HG02588 (cell line): ENCODE data around the gene MAPKAPK2.
"Not testable (repeated sequence)": the region's sequence is repeated elsewhere in the genome, so short reads cannot be mapped to it uniquely, and the experiment has no call there.

Experiments
- ATAC-seq: cut with Tn5 transposase; IDR thresholded peaks from one replicate; pipeline ENCODE4 v1.9.1; 2021; ENCODE audit warnings: mild to moderate bottlenecking, moderate library complexity; ENCODE audit not compliant: unreplicated experiment

The MAPKAPK2 gene

DNA sequence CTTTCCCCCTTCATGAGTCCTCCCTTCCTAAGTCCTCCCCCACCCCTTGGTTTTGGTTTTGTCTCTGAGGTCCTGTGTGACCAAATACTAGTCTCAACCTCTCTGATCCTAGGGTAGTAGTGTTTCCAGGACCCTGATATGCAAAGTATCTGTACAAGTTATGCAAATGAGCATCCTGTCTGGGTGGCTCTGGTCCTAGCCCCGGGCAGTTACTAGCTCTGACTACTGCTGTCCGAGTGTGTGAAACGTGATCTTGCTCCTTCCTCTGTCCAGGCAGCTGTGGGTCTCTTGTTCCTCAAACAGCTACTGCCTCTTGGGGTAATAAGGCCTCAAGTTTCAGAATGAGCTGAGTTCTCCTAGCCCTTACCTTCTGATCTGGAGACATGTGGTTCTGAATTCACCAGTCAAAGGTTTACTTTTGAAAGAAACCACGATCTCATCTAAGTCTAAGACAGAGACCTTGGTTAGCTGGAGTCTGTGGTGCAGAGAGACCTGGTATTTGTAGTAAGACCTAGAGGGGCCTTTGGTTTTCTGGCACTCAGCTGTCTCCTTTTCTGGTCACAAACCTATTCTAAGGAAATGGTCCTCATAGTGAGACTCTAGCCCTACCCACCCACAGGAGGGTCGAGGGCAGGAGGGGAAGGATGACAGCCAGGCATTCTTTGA lies 54.8 kb downstream of the MAPKAPK2 start:
- peak; percentile 84 for ATAC-seq

- ATAC-seq: no peak
These were observed 56.5 kb downstream of the MAPKAPK2 start for GRCh38 chr1:206741142-206741701.

- no peak for ATAC-seq
These were observed 58.1 kb downstream of the MAPKAPK2 start for GRCh38 chr1:206742719-206743383.

GRCh38 chr1:206744683-206745082 lies 60.0 kb downstream of the MAPKAPK2 start:
- no peak for ATAC-seq

DNA sequence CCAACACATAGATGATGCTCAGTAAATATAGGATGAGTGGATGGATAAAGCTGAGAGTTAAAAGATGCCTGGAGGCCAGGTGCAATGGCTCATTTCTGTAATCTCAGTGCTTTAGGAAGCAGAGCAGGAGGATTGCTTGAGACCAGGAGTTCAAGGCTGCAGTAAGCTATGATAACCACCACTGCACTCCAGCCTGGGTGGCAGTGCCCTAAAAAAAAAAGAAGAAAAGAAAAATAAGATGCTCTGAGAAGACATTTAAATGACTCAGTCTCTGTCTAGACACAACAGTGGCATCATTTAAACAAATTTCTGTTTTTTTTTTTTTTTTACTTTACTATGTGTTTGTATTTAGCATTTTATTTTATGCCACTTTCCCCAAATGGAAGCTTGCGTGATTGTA lies 60.6 kb downstream of the MAPKAPK2 start:
- ATAC-seq: no peak

DNA sequence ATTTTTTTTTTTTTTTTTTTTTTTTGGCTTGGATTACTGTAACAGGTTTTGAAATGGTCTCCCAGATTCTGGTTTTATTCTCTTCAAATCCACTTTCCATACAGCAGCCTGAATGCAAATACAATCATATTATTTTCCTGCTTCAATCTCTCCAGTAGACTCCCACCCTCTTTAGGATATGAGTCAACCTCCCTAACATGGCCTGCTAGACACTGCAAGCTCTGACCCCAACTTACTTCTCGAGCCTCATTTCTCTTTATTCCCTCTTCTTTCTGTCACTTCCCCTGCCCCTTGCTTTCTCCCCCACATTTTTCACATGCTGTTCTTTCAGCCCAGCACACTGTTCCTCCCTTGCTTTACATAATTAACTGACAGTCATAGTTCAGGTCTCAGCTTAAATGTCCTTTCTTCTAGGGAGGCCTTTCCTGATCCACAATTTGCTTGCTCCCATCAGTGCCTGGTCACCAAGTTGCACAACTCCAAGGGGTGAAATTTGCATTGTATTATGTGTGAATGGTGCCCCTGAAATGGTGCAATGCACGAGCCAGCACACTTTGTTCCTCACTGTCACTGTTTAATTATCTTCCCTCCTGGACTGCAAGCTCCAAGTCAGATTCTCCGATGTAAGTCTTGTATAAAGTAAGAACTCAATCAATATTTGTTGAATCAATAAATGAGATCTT lies 63.8 kb downstream of the MAPKAPK2 start:
- no peak for ATAC-seq

DNA sequence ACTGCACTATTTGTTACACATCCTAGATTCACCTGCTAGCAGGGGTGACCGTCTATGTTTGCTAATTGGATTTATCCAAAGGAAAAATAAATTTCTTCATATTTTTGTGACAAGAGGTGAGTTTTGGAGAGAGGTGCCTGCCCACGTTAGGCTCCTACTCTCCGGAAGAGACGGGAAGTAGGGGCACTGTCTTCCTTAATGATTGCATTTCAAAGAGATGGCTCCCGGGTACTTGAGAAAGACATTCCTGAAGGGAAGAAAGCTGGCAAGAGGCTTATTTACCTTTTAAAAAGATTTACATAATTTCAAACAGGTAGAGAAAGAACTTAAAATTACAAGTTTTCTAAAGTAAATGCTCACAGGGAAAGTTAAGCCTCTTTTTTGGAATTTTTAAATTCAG lies 67.2 kb downstream of the MAPKAPK2 start:
- no peak for ATAC-seq

DNA sequence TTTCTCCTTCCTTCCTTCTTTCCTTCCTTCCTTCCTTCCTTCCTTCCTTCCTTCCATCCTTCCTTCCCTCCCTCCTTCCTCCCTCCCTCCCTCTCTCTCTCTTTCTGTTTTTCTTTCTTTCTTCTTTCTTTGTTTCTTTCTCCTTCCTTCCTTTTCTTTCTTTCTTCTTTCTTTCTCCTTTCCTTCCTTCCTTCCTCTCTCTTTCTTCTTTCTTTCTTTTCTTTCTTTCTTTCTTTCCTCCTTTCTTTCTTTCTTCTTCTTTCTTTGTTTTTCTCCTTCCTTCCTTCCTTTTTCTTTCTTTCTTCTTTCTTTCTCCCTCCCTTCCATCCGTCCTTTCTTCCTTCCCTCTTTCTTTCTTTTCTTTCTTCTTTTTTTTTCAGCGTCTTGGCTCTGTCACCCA lies 67.8 kb downstream of the MAPKAPK2 start:
- no peak for ATAC-seq

GRCh38 chr1:206753141-206753540 lies 68.4 kb downstream of the MAPKAPK2 start:
- no peak for ATAC-seq

DNA sequence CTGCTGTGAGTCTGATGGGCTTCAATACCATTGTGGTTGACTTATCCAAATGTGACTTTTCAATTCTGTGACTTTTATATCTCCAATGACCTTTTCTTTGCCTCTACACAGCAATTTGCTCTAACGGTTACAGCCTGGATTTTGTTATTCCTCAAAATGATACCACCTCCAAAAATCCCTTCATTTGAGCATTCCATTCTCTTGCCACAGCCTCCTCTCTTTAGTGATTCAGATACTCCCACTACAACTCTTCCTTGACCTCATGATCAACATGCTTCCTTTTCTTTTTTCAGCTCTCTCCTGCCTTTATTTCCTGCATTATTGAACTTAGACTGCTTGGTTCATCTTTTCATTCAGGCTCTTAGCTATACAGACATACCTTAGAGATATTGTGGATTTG lies 69.3 kb downstream of the MAPKAPK2 start:
- no peak for ATAC-seq

- ATAC-seq: no peak
These were observed 73.0 kb downstream of the MAPKAPK2 start for GRCh38 chr1:206757524-206758266.

- ATAC-seq: no peak
These were observed 75.9 kb downstream of the MAPKAPK2 start for GRCh38 chr1:206760590-206760989.

DNA sequence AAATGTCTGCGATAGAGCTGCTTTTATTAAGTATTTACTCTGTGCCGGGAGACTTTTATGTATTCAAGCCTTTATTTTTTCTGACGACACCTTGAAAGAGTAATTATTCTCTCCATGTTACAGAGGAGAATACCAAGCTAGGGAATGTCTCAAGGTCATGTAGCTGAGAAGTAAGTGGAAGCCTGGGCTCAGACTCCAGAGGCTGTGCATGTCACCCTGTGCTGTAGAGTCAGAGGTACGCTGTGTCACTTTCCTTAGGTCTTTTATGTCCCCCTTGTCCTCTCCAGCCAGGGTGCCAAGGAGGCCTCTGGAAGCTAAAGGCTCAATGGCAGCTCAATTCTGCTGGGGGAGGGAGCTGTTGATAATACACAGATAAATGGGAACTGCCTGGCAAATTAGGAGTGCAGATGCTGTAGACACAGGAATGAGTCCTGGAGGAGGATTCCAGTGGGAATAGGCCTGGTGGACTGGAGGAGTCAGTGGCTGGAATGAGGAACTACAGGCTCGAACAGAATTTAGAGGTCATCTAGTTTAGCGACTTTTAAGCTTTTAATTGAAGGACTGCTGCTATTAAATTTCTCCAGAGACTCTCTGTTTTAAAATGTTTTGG lies 76.6 kb downstream of the MAPKAPK2 start:
- ATAC-seq: no peak

- not testable (repeated sequence) for ATAC-seq
These were observed 78.1 kb downstream of the MAPKAPK2 start for GRCh38 chr1:206762741-206763364.

DNA sequence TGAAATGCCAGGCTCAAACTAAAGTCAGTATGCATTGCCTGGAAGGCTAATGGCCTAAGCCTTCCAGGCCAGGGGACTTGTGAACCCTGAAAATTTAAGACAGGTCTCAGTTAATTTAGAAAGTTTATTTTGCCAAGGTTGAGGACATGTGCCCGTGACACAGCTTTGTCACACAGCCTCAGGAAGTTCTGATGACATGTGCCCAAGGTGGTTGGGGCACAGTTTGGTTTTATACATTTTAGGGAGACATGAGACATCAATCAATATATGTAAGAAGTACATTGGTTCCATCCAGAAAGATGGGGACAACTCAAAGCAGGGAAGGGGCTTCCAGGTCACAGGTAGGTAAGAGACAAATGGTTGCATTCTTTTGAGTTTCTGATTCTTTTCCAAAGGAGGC lies 81.1 kb downstream of the MAPKAPK2 start:
- ATAC-seq: not testable (repeated sequence)

- ATAC-seq: peak; percentile 53
These were observed 81.6 kb downstream of the MAPKAPK2 start for GRCh38 chr1:206766251-206766856.

DNA sequence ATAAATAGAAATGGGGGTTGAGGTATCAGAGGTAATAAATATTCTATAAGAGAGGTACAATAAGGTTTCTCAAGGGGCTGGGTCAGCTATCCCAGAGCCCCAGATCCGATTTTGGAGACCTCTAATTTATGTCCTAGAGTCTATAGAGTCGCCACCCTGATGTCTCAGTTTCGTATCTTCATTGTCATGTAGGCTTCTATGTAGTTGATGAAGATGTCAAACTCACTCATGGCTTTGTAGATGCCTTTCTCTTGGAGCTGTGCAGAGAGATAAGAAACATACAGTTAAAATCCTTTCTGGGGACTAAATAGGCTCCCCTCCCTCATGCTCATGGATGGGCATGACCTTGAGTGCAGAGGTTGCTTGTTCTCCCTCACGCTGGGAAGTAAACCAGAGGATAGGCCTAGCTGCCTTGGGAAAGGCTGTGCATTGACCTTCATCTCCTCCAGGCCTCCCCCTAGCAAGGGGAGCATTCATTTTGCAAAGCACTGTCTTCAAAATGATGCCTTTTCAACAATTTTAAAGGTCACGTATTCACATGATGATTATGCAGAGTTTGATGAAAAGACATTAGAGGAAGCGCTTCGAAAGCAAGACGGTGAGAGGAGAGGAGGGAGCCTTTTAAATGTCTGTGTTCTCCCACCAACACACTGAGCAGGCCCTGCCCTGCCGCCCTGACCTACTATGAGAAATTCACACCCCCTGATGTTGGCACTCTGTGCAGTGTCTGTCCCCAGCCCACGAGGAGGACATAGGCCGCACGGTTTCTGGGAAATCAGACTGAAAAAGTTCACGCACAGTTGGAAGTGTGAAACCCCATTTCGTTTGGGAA lies 84.0 kb downstream of the MAPKAPK2 start:
- ATAC-seq: peak; percentile 1

- peak; percentile 59 for ATAC-seq
These were observed 84.6 kb downstream of the MAPKAPK2 start for GRCh38 chr1:206769304-206769731.
